HG03175 (cell line): Measurements from ENCODE around the gene VSTM2L.

Experiments
- ATAC-seq: cut with Tn5 transposase; IDR thresholded peaks from one replicate; pipeline ENCODE4 v1.9.1; 2021; ENCODE audit warnings: mild to moderate bottlenecking, moderate library complexity; ENCODE audit not compliant: unreplicated experiment

The VSTM2L gene

DNA sequence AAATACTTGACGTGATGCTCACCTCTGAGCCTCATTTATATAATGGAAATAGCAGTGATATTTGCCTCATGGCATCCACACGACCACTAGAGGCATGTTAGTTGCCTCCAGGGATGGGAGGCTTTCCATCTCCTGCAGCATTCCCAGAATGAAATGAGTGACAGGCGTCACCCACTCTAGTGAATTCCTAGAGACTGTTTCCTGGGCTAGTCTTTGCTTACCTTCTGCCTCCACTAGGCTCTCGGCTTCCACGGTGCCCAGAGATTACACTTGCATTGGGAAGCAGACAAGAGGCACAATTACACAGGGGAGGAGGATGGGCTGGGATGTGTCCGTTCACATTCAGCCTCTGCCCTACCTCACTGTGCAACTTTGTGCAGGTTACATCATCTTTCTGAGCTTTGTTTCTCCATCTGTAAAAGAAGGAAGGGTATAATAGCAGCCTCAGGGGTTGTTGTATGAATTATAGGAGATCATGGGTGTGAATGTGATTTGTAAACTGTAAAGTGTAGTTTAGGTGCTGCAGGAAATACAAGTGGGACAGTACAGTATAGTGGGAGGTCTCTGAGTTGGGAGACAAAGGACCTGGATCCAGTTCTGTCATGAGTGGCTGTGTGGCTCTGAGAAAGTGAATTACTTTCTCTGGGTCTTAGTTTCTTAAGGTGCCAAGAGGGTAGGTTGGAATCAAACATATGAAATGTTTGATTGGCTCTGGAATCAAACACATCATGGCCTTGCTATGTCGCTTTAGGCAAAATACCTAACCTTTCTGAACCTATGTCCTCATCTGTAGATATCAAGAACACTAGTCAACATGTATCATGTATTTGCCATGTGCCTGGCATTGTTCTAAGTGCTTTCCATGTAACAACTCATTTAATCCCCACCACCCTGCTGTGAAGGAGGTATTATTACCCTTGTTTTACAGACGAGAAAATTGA, 3.6 kb upstream of the VSTM2L start:
- ATAC-seq, result no peak

DNA sequence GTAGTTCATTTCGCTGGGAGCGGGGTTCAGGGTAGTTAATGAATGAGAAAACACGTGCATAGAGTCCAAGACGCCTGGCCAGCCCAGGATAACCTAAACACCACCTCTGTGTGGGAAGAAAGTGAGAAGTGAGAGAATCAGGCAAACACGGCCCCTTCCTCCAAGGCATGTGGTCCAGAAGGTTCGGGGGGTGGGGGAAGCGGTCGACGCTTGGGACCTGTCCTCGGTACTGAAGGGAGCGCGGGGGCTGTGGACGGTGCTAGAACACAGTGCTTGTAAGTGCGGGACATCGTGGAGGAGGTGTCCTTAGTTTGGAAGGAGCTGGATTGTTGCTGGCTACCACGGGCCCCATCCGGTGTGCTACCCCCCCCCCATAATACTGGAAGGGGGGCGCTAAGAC, 1.7 kb upstream of the VSTM2L start:
- no peak for ATAC-seq

DNA sequence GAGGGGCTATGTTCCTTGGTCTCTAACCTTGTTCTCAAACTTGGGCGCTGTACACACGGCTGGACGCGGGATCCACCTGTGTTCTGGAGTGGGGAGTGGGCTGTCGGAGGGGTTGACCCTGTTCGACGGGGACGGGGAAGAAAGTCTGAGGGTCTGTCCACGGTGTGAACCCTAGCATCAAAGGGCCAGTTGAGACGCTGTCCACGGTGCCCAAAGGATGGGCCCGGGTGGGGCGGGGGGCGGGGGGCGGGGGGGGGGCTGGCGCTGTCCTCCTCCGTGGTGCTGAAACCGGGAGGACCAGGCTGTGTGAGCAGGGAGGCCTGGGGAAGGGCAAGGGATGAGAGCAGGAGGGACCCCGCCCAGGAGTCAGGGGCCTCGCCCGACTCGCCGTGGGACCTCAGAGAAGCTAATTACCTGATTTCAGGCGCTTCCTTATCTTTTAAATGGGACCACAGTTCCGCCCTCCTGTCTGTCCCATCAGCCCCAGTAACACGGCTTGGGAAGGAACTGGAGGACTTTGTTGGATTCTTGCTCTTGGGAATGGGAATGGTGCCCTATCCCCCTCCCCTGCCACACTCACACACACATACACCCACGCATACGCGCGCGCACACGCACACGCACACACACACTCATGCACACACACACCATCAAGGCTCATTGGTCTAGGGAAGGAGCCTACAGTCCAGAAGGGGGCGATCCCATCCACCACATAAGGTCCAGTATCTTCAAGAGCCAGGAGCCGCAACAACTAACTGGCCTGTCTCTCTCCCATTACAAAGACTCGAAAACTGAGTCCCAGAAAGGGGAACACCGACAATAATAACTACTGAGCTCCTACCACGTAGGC, 1.0 kb upstream of the VSTM2L start:
- no peak for ATAC-seq

DNA sequence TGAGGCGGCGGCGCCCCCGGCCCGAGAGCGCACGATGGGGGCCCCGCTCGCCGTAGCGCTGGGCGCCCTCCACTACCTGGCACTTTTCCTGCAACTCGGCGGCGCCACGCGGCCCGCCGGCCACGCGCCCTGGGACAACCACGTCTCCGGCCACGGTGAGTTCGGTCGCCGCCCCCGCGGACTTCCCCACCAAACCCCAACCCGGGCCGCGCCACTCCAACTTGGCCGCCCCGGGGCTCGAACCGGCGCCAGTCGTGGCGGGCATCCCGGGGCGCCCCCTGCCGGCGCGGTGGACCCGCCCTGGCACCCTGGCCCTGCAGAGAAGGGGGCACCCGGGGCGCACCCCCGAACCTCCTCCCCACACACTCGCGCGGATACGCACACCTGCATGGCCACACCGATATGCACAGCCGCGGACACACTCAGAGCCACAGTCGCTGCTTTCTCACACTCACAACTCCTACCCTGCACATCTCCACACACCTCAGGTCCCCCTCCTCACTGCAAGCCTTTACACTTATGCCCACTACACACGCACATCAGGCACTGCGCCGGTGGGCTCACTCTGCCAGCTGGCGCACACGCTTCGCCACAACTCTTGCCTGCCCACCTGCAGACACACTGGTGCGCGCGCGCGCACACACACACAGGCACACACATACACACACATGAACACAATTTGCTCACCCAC, 535 bp downstream of the VSTM2L start:
- ATAC-seq, result no peak

DNA sequence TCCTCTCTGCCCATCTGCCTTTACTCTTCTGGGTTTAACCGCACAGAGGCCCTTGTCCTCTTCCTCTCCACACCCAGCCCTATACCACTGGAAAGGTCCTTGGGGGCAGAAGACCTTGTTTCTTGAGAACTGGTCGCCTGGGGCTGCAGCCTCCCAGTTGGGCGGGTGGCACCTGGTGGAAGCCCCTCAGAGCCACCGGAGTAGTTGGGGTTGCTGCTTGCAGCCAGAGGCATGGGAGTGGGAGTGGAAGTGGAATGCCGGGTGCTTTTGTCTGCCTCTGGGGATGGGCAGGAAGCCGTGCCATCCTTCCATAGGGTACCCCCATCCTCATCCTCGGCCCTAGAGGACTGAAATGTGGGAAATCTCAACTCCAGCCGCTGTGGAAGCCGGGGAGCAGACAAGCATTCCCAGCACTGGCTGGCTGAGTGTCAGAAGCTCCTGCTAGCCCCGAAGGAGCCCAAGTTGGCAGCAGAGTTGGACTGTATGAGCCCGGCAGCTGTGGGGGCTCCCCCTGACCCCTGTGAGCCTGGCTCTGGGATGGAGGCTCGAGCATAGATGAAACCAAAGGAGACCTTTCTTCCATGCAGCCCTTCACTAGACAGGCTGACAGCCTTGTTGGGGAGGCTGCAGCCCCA, 1.2 kb downstream of the VSTM2L start:
- no peak for ATAC-seq

DNA sequence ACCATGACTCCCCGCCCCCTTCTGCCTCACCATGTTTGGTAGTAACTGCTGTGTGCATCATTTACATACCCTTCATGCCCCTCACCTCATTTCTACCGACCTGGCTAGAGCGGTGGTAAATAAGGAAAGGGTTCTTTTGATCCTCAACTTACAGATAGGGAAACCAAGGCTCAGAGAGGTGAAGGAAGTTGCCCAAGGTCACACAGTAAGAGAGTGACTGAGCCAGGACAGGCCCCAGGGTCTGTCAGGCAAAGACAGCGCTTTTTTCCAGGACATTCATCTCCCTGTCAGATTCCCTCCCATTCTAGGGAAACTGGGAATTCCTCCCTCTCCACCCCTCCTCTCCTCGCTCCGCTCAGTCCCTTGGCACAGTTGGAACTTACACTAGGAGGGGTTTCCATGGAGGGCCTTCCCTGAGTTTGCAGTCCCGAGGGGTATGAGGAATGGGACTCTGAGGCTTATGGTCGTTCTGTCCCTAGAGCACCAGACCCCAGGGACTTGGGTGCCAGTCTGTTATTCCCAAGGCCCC, 2.0 kb downstream of the VSTM2L start:
- ATAC-seq, result no peak

DNA sequence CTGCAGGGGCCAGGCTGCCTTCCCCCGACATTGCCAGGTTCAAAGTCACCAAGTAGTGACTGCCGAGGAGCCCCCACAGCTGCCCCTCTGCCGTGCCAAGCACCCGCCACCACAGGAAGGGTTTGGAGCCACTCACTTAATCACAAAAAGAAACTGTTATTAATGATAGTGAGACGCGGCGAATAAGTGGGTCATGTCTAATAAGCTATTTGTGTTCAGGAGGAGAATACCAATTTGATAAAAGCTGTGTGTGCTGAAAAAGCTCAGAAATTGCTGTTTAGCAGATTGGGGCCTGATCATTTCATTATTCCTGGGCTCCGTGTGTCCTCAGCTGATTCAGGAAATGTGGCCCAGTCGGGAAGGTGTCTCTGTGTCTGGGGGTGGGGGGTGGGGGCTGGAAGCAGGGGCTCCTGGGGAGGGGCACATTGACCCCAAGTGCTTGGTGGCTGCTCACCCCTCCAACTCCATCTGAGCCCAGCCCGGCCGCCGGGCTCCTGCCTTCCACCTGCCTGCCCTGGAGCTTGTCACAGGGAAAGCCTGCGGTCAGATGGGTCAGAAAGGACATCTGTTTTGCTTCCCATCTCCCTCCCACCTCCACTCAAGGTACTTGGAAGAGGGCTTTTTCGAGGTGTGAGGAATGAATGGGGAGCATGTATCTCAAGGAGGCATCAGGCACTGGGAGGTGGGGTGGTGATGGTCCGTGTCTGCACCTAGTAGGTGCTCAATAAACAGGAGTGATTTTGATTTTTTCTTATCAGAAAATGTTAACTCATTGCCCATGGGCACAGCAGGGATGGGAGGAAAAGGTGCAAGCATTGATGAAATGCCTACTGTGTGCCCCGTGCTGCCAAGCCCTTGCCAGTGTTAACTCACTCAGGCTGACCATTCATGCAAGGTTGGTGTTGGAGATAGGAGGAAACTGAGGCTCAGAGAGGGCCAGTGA, 3.0 kb downstream of the VSTM2L start:
- ATAC-seq, result no peak

DNA sequence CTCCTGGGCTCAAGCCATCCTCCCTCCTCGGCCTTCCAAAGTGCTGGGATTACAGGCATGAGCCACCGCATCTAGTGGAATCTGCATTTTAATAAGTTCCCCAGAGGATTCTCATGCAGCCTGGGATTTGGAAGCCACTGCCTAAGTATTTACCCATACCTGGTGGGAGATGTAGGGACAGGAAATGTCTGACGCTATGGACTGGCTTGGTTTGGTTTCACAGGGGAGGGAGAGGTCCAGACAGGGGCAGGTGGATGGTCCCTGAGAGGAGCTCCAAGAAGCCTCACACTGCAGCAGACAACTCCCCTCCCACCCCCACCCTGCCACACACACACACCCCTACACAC, 4.4 kb downstream of the VSTM2L start:
- ATAC-seq, result no peak

DNA sequence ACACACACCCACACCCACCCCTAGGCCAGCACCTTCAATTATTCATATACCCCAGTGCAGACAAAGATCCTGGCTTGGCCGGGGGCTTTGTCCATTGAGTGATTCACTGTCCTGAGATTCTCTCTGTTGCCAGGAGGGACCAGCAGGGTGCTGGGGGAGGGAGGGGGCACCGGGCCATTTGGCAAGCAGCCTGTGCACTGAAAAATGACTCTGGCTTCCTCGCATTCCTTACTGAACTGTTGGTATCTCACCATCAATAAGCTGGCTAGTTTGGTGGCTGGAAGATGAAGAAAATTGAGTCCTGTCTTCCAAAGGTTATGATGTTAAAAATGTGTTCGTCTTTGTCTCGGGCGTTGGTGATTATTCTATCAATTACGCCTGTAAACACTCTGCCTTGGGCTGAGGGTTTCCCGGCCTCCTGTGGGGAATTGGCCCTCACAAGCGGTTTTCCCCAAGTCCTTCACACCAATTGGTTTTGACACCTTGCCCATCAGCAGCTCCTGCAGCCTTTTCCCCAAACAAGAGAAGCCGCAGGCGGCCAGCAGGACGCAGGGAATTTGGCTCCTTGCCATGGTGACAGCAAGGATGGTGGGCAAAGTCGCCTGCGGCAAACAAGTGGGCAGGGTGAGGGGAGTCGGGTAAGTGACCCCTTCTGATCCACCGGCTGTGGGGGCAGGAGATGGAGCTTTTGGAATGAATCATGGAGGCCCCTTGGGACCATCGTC, 4.9 kb downstream of the VSTM2L start:
- ATAC-seq, result no peak

DNA sequence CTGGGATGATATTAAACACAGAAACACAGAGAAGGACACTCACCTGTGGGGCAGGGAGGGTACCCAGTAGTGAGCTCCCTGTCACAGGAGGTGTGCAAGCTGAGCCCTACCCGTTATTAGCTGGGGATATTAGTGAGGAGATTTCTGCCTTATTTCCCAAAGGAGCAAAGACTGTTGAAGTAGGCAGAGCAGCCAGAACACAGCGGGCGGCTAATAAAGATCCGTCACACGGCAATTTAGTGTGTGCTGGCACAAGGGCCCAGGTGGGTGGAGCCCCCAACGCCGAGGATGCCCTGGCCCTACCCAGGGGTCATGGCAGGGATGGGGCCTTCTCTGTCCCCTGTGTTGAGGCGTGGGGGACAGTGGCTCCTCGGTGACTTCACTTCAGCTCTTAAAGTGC, 8.3 kb downstream of the VSTM2L start:
- no peak for ATAC-seq

- no peak for ATAC-seq
Observed at GRCh38 chr20:37911838-37912281, 8.9 kb downstream of the VSTM2L start.

- ATAC-seq, result no peak
Observed at GRCh38 chr20:37912874-37913273, 9.9 kb downstream of the VSTM2L start.

GRCh38 chr20:37913567-37914366, 10.8 kb downstream of the VSTM2L start:
- no peak for ATAC-seq

- no peak for ATAC-seq
Observed at GRCh38 chr20:37914367-37914671, 11.4 kb downstream of the VSTM2L start.

DNA sequence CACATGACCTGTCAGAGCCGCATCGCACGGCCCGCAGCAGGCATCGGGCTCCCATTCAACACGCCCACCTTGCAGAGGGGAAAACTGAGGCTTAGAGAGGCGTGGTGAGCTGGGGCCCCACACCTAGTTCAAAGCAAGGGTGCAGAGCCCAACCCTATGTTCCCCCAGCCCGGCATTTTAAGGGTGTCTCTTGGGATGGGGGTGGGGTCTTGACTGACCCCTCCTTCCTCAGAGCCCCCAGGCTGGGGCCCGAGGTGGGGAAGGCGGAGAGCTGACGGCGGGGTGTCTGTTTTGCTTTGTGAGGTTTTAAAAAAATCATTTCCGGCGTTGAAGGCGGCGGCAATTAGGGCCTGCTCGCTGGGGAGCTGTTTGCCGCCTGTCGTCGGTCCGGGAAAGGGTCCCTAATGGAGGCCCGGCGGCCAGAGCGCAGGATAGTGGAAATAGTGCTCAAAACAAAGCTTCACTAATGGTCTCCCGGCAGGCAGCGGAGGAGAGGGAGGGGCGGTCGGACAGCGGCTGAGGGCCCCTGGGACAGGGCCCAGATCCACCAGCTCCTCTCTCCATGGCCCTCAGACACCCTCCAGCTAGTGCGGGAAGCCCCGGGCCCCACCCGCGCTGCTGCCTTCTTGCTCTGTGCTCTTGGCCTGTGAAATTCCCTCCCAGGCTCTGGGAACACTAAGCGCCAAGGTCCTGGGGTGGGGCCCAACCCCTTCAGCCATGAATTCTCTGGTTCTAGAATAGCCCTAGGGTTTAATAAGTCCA, 11.9 kb downstream of the VSTM2L start:
- ATAC-seq, result no peak

- ATAC-seq, result no peak
Observed at GRCh38 chr20:37915434-37915787, 12.5 kb downstream of the VSTM2L start.

- ATAC-seq, result no peak
Observed at GRCh38 chr20:37915800-37916570, 13.1 kb downstream of the VSTM2L start.
